ENCODE measurements around the gene CLCN7.

GRCh38 chr16:1508494-1509187 is 33.8 kb upstream of the CLCN7 start:
- TF ChIP-seq POLR2A (IDR thresholded peaks at IDR 0.05), result no peak
- TF ChIP-seq, protein P1, sequence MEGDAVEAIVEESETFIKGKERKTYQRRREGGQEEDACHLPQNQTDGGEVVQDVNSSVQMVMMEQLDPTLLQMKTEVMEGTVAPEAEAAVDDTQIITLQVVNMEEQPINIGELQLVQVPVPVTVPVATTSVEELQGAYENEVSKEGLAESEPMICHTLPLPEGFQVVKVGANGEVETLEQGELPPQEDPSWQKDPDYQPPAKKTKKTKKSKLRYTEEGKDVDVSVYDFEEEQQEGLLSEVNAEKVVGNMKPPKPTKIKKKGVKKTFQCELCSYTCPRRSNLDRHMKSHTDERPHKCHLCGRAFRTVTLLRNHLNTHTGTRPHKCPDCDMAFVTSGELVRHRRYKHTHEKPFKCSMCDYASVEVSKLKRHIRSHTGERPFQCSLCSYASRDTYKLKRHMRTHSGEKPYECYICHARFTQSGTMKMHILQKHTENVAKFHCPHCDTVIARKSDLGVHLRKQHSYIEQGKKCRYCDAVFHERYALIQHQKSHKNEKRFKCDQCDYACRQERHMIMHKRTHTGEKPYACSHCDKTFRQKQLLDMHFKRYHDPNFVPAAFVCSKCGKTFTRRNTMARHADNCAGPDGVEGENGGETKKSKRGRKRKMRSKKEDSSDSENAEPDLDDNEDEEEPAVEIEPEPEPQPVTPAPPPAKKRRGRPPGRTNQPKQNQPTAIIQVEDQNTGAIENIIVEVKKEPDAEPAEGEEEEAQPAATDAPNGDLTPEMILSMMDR (IDR thresholded peaks at IDR 0.05), result no peak

Data from body of pancreas (tissue), 4 donors.